Measurements from ENCODE around the gene TMEM154. TPM values are rescaled to one million over a fixed set of nuclear protein-coding genes. Genes with fewer than 3 reads are reported as not detected.

Gene TMEM154
- total and polyA plus RNA-seq, 10 donors = 5.0 to 72.3 (median 27.4) TPM

DNA sequence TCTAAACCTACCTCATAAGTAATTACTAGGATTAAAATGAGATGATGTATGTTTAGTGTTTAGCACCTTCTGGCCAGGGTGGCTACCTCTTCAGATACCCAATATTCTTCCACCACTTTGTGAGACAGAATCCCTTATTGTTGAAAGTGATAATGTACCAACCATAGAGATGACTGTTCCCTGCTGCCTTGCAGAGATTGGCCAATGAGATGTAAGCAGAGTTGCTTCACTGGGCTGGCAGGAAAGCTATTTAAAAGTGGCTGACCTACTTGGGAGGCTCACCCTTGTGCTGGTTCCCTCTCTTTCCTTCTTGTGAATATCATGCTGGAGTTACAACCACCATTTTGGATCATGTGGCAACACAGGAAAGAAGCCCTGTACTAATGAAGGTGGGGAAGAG lies 58.9 kb downstream of the TMEM154 start:
- no peaks in the 10 kb centered on the region for H3K4me1 ChIP-seq
- TF ChIP-seq, protein P1, sequence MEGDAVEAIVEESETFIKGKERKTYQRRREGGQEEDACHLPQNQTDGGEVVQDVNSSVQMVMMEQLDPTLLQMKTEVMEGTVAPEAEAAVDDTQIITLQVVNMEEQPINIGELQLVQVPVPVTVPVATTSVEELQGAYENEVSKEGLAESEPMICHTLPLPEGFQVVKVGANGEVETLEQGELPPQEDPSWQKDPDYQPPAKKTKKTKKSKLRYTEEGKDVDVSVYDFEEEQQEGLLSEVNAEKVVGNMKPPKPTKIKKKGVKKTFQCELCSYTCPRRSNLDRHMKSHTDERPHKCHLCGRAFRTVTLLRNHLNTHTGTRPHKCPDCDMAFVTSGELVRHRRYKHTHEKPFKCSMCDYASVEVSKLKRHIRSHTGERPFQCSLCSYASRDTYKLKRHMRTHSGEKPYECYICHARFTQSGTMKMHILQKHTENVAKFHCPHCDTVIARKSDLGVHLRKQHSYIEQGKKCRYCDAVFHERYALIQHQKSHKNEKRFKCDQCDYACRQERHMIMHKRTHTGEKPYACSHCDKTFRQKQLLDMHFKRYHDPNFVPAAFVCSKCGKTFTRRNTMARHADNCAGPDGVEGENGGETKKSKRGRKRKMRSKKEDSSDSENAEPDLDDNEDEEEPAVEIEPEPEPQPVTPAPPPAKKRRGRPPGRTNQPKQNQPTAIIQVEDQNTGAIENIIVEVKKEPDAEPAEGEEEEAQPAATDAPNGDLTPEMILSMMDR (IDR thresholded peaks at IDR 0.05 in 8 of 11, conservative IDR thresholded peaks at IDR 0.05 in 3 of 11) = no peak
- intact Hi-C loops (cut with DNase I; ENCODE audit: low total_unique reads) = no loop called here
- H3K9me3 ChIP-seq = no peaks in the 10 kb centered on the region
- H3K27ac ChIP-seq = no peak overlapping the region
- H3K4me3 ChIP-seq = no peak overlapping the region
- H3K27me3 ChIP-seq (replicated peaks in 1 of 7) = no peaks in the 10 kb centered on the region
- peaks cover 0 to 5% (median 0%) of the 10 kb centered on the region in 6 donors for H3K36me3 ChIP-seq
- no peak for DNase-seq

DNA sequence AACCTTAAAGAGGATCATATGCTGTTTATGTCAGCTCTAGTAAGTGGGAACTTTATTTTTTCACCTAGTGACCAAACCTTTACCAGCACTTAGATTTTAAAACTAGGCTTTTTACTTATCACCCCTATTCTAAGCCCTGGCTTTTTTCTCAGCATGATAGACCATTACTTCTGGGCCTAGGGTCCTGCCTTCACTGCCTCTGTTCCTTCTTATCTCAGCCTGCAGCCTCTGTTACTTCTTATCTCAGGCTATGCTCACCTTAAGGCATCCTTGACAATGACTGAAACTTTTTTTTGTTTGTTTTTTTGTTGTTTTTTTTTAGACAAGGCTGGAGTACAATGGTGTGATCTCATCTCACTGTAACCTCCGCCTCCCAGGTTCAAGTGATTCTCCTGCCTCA lies 59.6 kb downstream of the TMEM154 start:
- no peaks in the 10 kb centered on the region for H3K36me3 ChIP-seq
- no peak for DNase-seq
- no peaks in the 10 kb centered on the region for H3K4me1 ChIP-seq
- H3K27ac ChIP-seq = no peak overlapping the region
- WGBS, 5 donors = 94 to 100% (median 94%) methylated on average over 1 of the region's 1 CpG
- no peaks in the 10 kb centered on the region for H3K9me3 ChIP-seq
- H3K4me3 ChIP-seq = no peak overlapping the region
- intact Hi-C loops (cut with DNase I; ENCODE audit: low total_unique reads) = no loop called here
- H3K27me3 ChIP-seq (replicated peaks in 1 of 7) = no peaks in the 10 kb centered on the region
- TF ChIP-seq POLR2A (IDR thresholded peaks at IDR 0.05) (no peak), POLR2AphosphoS5 (IDR thresholded peaks at IDR 0.05) (no peak)
- TF ChIP-seq, protein P1 (IDR thresholded peaks at IDR 0.05 in 8 of 11, conservative IDR thresholded peaks at IDR 0.05 in 3 of 11) = no peak

DNA sequence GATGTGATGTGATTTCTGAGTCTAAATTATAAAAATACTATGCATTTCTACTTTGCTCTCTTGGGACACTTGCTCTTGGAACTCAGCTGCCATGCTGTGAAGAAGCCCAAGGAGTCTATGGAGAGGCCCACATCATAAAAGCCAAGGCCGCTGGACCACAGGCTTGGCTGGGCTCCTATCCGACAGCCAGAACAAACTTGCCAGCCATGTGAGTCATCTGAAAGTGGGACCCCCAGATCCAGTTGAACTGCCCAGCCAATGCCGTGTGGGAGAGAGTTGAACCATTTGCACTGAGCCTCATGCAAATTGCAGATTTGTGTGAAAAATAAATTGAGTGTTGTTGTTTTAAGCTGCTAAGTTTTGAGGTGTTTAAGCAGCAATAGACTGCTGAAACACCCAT lies 60.2 kb downstream of the TMEM154 start:
- H3K9me3 ChIP-seq = no peaks in the 10 kb centered on the region
- H3K4me3 ChIP-seq = no peak overlapping the region
- 96 to 100% (median 98%) methylated on average over 3 of the region's 3 CpGs for WGBS, 5 donors
- H3K27me3 ChIP-seq (replicated peaks in 1 of 7) = no peaks in the 10 kb centered on the region
- intact Hi-C loops (cut with DNase I; ENCODE audit: low total_unique reads) = no loop called here
- H3K36me3 ChIP-seq = no peaks in the 10 kb centered on the region
- H3K4me1 ChIP-seq = no peaks in the 10 kb centered on the region
- H3K27ac ChIP-seq = no peak overlapping the region
- TF ChIP-seq, protein P1 (IDR thresholded peaks at IDR 0.05 in 8 of 11, conservative IDR thresholded peaks at IDR 0.05 in 3 of 11) = no peak
- TF ChIP-seq POLR2A (IDR thresholded peaks at IDR 0.05) (no peak), POLR2AphosphoS5 (IDR thresholded peaks at IDR 0.05) (no peak)
- no peak for DNase-seq

- H3K27me3 ChIP-seq (replicated peaks in 1 of 7) = no peaks in the 10 kb centered on the region
- no peak for DNase-seq
- intact Hi-C loops (cut with DNase I; ENCODE audit: low total_unique reads) = no loop called here
- no peak for TF ChIP-seq POLR2AphosphoS5 (IDR thresholded peaks at IDR 0.05)
- TF ChIP-seq POLR2A (IDR thresholded peaks at IDR 0.05) = no peak
- TF ChIP-seq, protein P1 (IDR thresholded peaks at IDR 0.05 in 8 of 11, conservative IDR thresholded peaks at IDR 0.05 in 3 of 11) = no peak
- H3K27ac ChIP-seq = no peak overlapping the region
- 73 to 98% (median 96%) methylated on average over 4 of the region's 4 CpGs for WGBS, 5 donors
- no peaks in the 10 kb centered on the region for H3K9me3 ChIP-seq
- H3K36me3 ChIP-seq = no peaks in the 10 kb centered on the region
- H3K4me1 ChIP-seq = no peaks in the 10 kb centered on the region
- H3K4me3 ChIP-seq = no peak overlapping the region
These were observed 60.8 kb downstream of the TMEM154 start for GRCh38 chr4:152618971-152619370.

All from spleen (tissue), 11 donors.